Stimulated activated CD4-positive, alpha-beta T cell treated with anti-CD3 and anti-CD28 coated beads, Interleukin-4, amount 100 ng/mL, for 4 hours (primary cell): ENCODE measurements around the gene RFXANK.
A peak's percentile ranks its signal among the peaks of the same experiment; 100 is the strongest.
"Not testable (repeated sequence)": the region's sequence is repeated elsewhere in the genome, so short reads cannot be mapped to it uniquely, and the experiment has no call there.

Source experiments
- DNase-seq, 2 experiments: peaks; one replicate each; pipeline ENCODE4 v3.0.0-alpha.2; 2020

RFXANK gene

GRCh38 chr19:19192078-19192882 is at the start of gene RFXANK, which contains the start of gene BORCS8:
RFXANK (plus strand) TSS chr19:19192258; CDS start chr19:19193947, 1,689 bp downstream.
BORCS8 (minus strand) TSS chr19:19192152; CDS start chr19:19192117, 35 bp downstream.
- peak; percentile 96 to 99 for DNase-seq

- DNase-seq, result no peak
Observed at GRCh38 chr19:19142347-19142746, 49.7 kb upstream of the RFXANK start.

GRCh38 chr19:19145281-19145680 is 46.8 kb upstream of the RFXANK start:
- no peak for DNase-seq

GRCh38 chr19:19145684-19146608 is 46.1 kb upstream of the RFXANK start:
- DNase-seq, result peak; percentile 71 to 86

GRCh38 chr19:19146865-19147264 is 45.2 kb upstream of the RFXANK start:
- no peak for DNase-seq

GRCh38 chr19:19147344-19147743 is 44.7 kb upstream of the RFXANK start:
- no peak for DNase-seq

GRCh38 chr19:19148504-19148903 is 43.6 kb upstream of the RFXANK start:
- DNase-seq, result not testable (repeated sequence)

- DNase-seq, result no peak
Observed at GRCh38 chr19:19149435-19149834, 42.6 kb upstream of the RFXANK start.

GRCh38 chr19:19151418-19151817 is 40.6 kb upstream of the RFXANK start:
- DNase-seq, result no peak

- DNase-seq, result no peak
Observed at GRCh38 chr19:19152668-19153384, 39.2 kb upstream of the RFXANK start.

- DNase-seq, result no peak
Observed at GRCh38 chr19:19154768-19155494, 37.1 kb upstream of the RFXANK start.

GRCh38 chr19:19155495-19156219 is 36.4 kb upstream of the RFXANK start:
- no peak for DNase-seq

GRCh38 chr19:19157808-19158207 is 34.2 kb upstream of the RFXANK start:
- no peak for DNase-seq

GRCh38 chr19:19159534-19159933 is 32.5 kb upstream of the RFXANK start:
- no peak for DNase-seq

- no peak for DNase-seq
Observed at GRCh38 chr19:19160461-19161035, 31.5 kb upstream of the RFXANK start.

GRCh38 chr19:19162495-19162894 is 29.6 kb upstream of the RFXANK start:
- no peak for DNase-seq

GRCh38 chr19:19165396-19165795 is 26.7 kb upstream of the RFXANK start:
- DNase-seq, result no peak

- DNase-seq, result no peak
Observed at GRCh38 chr19:19167612-19168011, 24.4 kb upstream of the RFXANK start.

- DNase-seq, result no peak
Observed at GRCh38 chr19:19169236-19170052, 22.6 kb upstream of the RFXANK start.
